Testis (tissue), 3 donors: ENCODE data around the gene RGS10. TPM values are rescaled to one million over a fixed set of nuclear protein-coding genes. Genes with fewer than 3 reads are reported as not detected.

ENCODE experiments used
- DNase-seq: peaks from one replicate; pipeline ENCODE4 v3.0.0-alpha.2; 2019
- H3K27ac ChIP-seq, 2 donors: fragments of 200-600 bp; sonication (generic); one replicate each; pipeline ENCODE4 v1.5.1; 2019
- H3K27me3 ChIP-seq: fragments of 200-600 bp; sonication (generic); one replicate; pipeline ENCODE4 v1.5.1; 2019
- H3K36me3 ChIP-seq: fragments of 200-600 bp; sonication (generic); one replicate; pipeline ENCODE4 v1.5.1; 2017; ENCODE audit warnings: low read depth; ENCODE audit errors: missing control alignments
- H3K4me1 ChIP-seq: fragments of 200-600 bp; sonication (generic); one replicate; pipeline ENCODE4 v1.5.1; 2019
- H3K4me3 ChIP-seq, 2 donors: fragments of 200-600 bp; sonication (generic); one replicate each; pipeline ENCODE4 v1.5.1; 2017 to 2019
- H3K9me3 ChIP-seq: fragments of 200-600 bp; sonication (generic); one replicate; pipeline ENCODE4 v1.5.1; 2017
- POLR2A ChIP-seq: fragments of 450-650 bp; IDR thresholded peaks from one replicate; pipeline ENCODE4 v1.6.1; 2017; ENCODE audit warnings: antibody characterized with exemption, mild to moderate bottlenecking, moderate library complexity
- WGBS, 2 donors: methylation state at CpG; one replicate each; pipeline ENCODE4 v1.1.5; 2018; 5-methylcytosine and 5-hydroxymethylcytosine counted together
- intact Hi-C: fragments of 100-400 bp; cut with DNase I; formaldehyde crosslinking; loops from one replicate; pipeline ENCODE4 v1.15.1; 2023; ENCODE audit warnings: low total_unique reads
- polyA plus RNA-seq: library from polyadenylated mRNA; stranded (reverse); fragments of 350-450 nt; fragmentation: Illumina TruSeq; extraction: RNeasy Lipid Tissue Mini Kit (QIAGEN cat#74804); gene quantifications from one replicate; pipeline ENCODE4 v1.2.3, GENCODE V29; 2014; ENCODE audit warnings: low read depth, low replicate concordance; ENCODE audit not compliant: insufficient read depth
- total RNA-seq, 2 donors: library from RNA; depleted of rRNA; stranded (reverse); fragments of >200 nt; gene quantifications; one replicate each; pipeline ENCODE4 v1.2.3, GENCODE V29; 2016
- TF ChIP-seq, protein P1 (sequence below), 3 experiments: fragments of 450-650 bp in 2 of 3; fragments of 200-600 bp in 1 of 3; sonication (generic) in 1 of 3; IDR thresholded peaks; one replicate each; pipeline ENCODE4 v1.5.1; 2016 to 2019; ENCODE audit warnings: antibody characterized with exemption in 3 of 3, mild to moderate bottlenecking in 2 of 3, moderate library complexity in 1 of 3

The RGS10 gene
- total and polyA plus RNA-seq, 3 donors from 2014 or later: 3.6 to 13.7 (median 7.1) TPM

DNA sequence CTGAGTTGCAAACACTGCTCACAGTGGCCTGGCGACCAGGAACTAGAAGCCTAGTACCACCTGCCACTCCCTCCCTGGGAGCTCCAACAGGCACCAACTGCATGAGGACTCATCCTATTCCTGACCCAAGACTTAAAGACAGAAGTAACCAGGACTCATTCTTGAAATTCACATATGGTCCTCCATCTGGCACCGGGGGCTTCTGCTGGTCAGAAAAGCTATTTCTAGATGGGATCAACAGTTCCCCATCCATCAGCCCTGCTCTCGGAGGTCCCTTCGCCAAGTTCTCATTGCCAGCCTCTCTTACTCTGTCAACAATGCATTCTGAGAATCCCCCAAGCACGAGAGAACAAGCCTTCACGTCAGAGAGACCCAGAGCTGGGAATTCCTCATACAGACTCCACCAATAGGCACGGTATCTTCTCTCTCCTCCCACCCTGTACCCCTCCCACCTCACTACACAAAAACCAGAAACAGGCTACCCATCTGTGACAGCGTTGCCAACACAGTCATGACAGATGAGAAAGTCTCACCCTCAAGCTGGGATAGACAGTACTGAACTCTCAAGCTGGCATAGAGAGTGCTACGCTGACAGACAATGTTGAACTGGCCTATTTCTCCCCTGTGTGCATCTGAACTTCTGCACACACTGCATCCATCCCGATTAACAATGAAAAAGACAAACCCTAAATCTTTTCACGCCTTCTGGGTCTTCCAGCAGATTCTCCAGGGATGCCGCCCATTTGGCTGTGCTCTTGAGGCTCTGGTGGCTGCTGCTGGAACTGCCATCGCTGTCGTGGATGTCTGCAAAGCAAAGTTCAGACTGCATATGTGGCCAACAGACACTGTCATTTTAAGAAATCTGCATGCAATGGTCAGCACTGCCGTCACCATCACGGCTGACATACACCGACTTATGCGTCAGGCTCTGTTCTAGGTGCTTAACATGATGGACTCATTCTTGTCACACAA, 15.6 kb downstream of the RGS10 start:
- Histone ChIP-seq H3K36me3 (no peaks in the 10 kb centered on the region), H3K4me3 (no peak overlapping the region), H3K4me1 (no peaks in the 10 kb centered on the region), H3K9me3 (no peaks in the 10 kb centered on the region), H3K27me3 (no peaks in the 10 kb centered on the region), H3K27ac (no peak overlapping the region)
- 77 to 81% methylated on average over 18 of the region's 18 CpGs for WGBS, 2 donors
- no peak for TF ChIP-seq POLR2A
- TF ChIP-seq, protein P1, sequence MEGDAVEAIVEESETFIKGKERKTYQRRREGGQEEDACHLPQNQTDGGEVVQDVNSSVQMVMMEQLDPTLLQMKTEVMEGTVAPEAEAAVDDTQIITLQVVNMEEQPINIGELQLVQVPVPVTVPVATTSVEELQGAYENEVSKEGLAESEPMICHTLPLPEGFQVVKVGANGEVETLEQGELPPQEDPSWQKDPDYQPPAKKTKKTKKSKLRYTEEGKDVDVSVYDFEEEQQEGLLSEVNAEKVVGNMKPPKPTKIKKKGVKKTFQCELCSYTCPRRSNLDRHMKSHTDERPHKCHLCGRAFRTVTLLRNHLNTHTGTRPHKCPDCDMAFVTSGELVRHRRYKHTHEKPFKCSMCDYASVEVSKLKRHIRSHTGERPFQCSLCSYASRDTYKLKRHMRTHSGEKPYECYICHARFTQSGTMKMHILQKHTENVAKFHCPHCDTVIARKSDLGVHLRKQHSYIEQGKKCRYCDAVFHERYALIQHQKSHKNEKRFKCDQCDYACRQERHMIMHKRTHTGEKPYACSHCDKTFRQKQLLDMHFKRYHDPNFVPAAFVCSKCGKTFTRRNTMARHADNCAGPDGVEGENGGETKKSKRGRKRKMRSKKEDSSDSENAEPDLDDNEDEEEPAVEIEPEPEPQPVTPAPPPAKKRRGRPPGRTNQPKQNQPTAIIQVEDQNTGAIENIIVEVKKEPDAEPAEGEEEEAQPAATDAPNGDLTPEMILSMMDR (IDR thresholded peaks at IDR 0.05): peak in 1 of 3 experiments; percentile 4
- DNase-seq: no peak
- intact Hi-C loops: no loop called here

DNA sequence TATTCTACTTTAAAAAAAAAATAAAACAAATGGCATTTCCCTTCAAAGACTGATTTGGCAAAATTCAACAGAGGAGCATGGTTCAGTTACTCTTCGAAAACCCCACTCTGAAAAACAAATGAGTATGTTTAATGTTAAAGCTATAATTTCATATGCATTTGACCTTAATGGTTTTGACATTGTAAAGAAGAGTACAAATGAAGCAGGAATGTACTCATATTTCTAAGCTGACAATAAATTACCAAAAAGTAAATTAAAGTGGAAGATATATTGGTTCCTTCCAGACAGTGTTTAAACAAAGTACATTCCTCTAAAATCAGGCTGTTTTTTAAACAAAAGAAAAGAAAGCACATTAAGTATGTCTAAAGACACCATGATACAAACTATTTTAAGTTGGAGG, 16.4 kb downstream of the RGS10 start:
- WGBS, 2 donors: 82 to 86% methylated on average over 1 of the region's 1 CpG
- no peaks in the 10 kb centered on the region for H3K9me3 ChIP-seq
- H3K4me1 ChIP-seq: no peaks in the 10 kb centered on the region

DNA sequence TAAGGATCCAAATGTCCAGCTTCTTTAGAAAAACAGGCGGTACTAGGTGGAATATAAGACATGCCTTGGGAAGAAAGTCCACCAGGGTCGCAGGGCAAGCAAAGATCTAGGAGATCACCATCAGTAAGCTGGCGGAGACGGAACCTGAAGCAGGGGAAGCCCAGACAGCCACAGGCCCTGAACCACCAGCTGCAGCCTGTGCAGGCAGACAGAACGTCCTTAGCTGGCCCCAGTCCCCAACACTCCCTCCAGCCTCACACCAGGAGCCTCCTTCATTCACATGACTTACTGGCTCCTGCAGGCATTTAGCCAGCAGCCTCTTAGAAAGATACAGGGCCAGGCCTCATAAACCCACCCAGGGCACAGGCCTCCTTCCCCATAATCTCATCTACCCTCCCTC, 17.4 kb downstream of the RGS10 start:
- H3K36me3 ChIP-seq: no peaks in the 10 kb centered on the region
- DNase-seq: no peak
- no peak overlapping the region for H3K4me3 ChIP-seq
- no peaks in the 10 kb centered on the region for H3K9me3 ChIP-seq
- intact Hi-C loops: no loop called here
- 94% methylated on average over 5 of the region's 5 CpGs for WGBS, 2 donors
- no peak overlapping the region for H3K27ac ChIP-seq
- H3K27me3 ChIP-seq: no peaks in the 10 kb centered on the region
- no peaks in the 10 kb centered on the region for H3K4me1 ChIP-seq
- TF ChIP-seq POLR2A: no peak
- TF ChIP-seq, protein P1 (IDR thresholded peaks at IDR 0.05): no peak

More for the DNA sequence above, 16.4 kb downstream of the RGS10 start:
- no peaks in the 10 kb centered on the region for H3K36me3 ChIP-seq
- DNase-seq: no peak
- H3K27ac ChIP-seq: no peak overlapping the region
- intact Hi-C loops: no loop called here
- H3K4me3 ChIP-seq: no peak overlapping the region
- TF ChIP-seq, protein P1 (IDR thresholded peaks at IDR 0.05): no peak
- TF ChIP-seq POLR2A: no peak
- H3K27me3 ChIP-seq: no peaks in the 10 kb centered on the region

DNA sequence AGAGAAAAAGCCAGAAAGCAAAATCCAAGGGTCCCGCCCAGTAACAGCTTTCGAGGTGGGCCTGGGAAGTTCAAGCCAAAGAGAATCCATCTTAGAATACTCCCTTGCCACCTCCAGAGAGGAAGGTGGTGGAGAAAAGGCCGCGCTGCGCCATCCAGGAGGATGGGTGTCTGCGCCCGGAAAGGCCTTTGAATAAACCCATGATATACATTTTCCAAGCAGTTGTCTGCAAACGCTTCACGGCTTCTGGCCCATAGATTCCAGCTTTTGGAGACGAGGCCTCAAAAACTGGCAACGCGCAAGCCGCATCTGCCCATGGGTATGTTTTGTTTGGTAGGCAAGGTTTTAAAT, 17.8 kb downstream of the RGS10 start:
- intact Hi-C loops: no loop called here
- H3K36me3 ChIP-seq: no peaks in the 10 kb centered on the region
- no peak overlapping the region for H3K4me3 ChIP-seq
- no peaks in the 10 kb centered on the region for H3K4me1 ChIP-seq
- no peaks in the 10 kb centered on the region for H3K27me3 ChIP-seq
- DNase-seq: no peak
- 91 to 97% methylated on average over 13 of the region's 13 CpGs for WGBS, 2 donors
- no peaks in the 10 kb centered on the region for H3K9me3 ChIP-seq
- H3K27ac ChIP-seq: no peak overlapping the region
- TF ChIP-seq, protein P1 (IDR thresholded peaks at IDR 0.05): no peak
